IMR-90 (cell line): ENCODE results near the gene PFKP. TPM values are rescaled to one million over a fixed set of nuclear protein-coding genes. Genes with fewer than 3 reads are reported as not detected.

Experiments used
- ATAC-seq: fragments of 200-7000 bp; cut with Tn5 transposase; 2 replicates; pipeline ENCODE4 v1.9.1; 2020; ENCODE audit warnings: low read depth, mild to moderate bottlenecking, moderate library complexity
- BruUV-seq: library from RNA; stranded (reverse); fragments of 400-500 nt; replicated peaks from 2 replicates; lab custom pipeline; 2021; lab: Mats Ljungman, UMichigan
- CTCF ChIA-PET: fragments of 300-600 bp; formaldehyde crosslinking; extraction: SDS; loops from one replicate; lab custom pipeline; 2021; ENCODE audit warnings: antibody characterized with exemption; lab: Yijun Ruan, JAX
- POLR2A ChIA-PET: fragments of 300-600 bp; sonication (Branson Sonifier 250); formaldehyde crosslinking; loops from one replicate; lab custom pipeline; 2022; ENCODE audit warnings: antibody characterized with exemption; ENCODE audit not compliant: unreplicated experiment; lab: Charles Lee
- DNase-seq: peaks from one replicate; pipeline ENCODE4 v3.0.0; 2013
- H2AFZ ChIP-seq: replicated peaks from 2 replicates; pipeline ENCODE3; 2013; ENCODE audit warnings: low read length, mild to moderate bottlenecking; ENCODE audit not compliant: poor library complexity
- H2AK5ac ChIP-seq: 2 replicates; pipeline ENCODE4 v1.6.1; 2013; ENCODE audit warnings: low read depth, low read length, inconsistent platforms
- H2AK9ac ChIP-seq: replicated peaks from 2 replicates; pipeline ENCODE3; 2013; ENCODE audit warnings: mild to moderate bottlenecking, low read depth, low read length, moderate library complexity; ENCODE audit not compliant: poor library complexity
- H2BK120ac ChIP-seq: 2 replicates; pipeline ENCODE4 v1.6.1; 2013; ENCODE audit warnings: low read depth, low read length, inconsistent platforms
- H2BK15ac ChIP-seq: 3 replicates; pipeline ENCODE4 v1.6.1; 2013; ENCODE audit warnings: low read depth, low read length, inconsistent platforms
- H2BK20ac ChIP-seq: 2 replicates; pipeline ENCODE4 v1.6.1; 2013; ENCODE audit warnings: low read depth, mild to moderate bottlenecking, inconsistent platforms, low read length, moderate library complexity
- H2BK5ac ChIP-seq: 2 replicates; pipeline ENCODE4 v1.6.1; 2013; ENCODE audit warnings: mild to moderate bottlenecking, low read depth, low read length, inconsistent platforms; ENCODE audit not compliant: poor library complexity, severe bottlenecking
- H3K14ac ChIP-seq: replicated peaks from 2 replicates; pipeline ENCODE4 v1.6.1; 2013; ENCODE audit warnings: low read depth, low read length, inconsistent platforms
- H3K18ac ChIP-seq: 2 replicates; pipeline ENCODE4 v1.6.1; 2013; ENCODE audit warnings: low read depth, low read length, control low read depth
- H3K23ac ChIP-seq: 2 replicates; pipeline ENCODE4 v1.6.1; 2013; ENCODE audit warnings: low read depth, low read length, inconsistent platforms
- H3K27ac ChIP-seq: 2 replicates; pipeline ENCODE4 v1.5.1; 2013; ENCODE audit warnings: mild to moderate bottlenecking, control low read depth, low read length; ENCODE audit not compliant: insufficient read depth
- H3K27me3 ChIP-seq: 2 replicates; pipeline ENCODE4 v1.6.1; 2013; ENCODE audit warnings: low read length; ENCODE audit not compliant: control insufficient read depth, insufficient read depth
- H3K36me3 ChIP-seq: 2 replicates; pipeline ENCODE4 v1.6.1; 2013; ENCODE audit warnings: low read length, mixed read lengths; ENCODE audit not compliant: control insufficient read depth, insufficient read depth
- H3K4ac ChIP-seq: 2 replicates; pipeline ENCODE4 v1.6.1; 2013; ENCODE audit warnings: low read depth, low read length, inconsistent platforms
- H3K4me1 ChIP-seq: 2 replicates; pipeline ENCODE4 v1.6.1; 2013; ENCODE audit warnings: low read length, mixed read lengths; ENCODE audit not compliant: control insufficient read depth, insufficient read depth
- H3K4me2 ChIP-seq: 2 replicates; pipeline ENCODE4 v1.6.1; 2013; ENCODE audit warnings: low read depth, mild to moderate bottlenecking, control low read depth, low read length, moderate library complexity
- H3K4me3 ChIP-seq: 2 replicates; pipeline ENCODE4 v1.5.1; 2013; ENCODE audit warnings: low read depth, mild to moderate bottlenecking, control low read depth, low read length, moderate library complexity; ENCODE audit not compliant: insufficient read depth
- H3K56ac ChIP-seq: 2 replicates; pipeline ENCODE4 v1.6.1; 2013; ENCODE audit warnings: low read length, inconsistent platforms; ENCODE audit not compliant: insufficient read depth; ENCODE audit errors: extremely low read depth
- H3K79me1 ChIP-seq, 2 experiments: 2 replicates each; pipeline ENCODE4 v1.6.1; 2013; ENCODE audit warnings: low read length in 2 of 2, inconsistent platforms in 1 of 2, low read depth in 1 of 2
- H3K9ac ChIP-seq: 2 replicates; pipeline ENCODE4 v1.6.1; 2013; ENCODE audit warnings: low read depth, low read length, control low read depth
- H3K9me1 ChIP-seq: 2 replicates; pipeline ENCODE4 v1.6.1; 2013; ENCODE audit warnings: low read length, inconsistent platforms; ENCODE audit not compliant: insufficient read depth
- H3K9me3 ChIP-seq: 2 replicates; pipeline ENCODE4 v1.6.1; 2013; ENCODE audit warnings: low read length; ENCODE audit not compliant: control insufficient read depth, insufficient read depth
- H4K20me1 ChIP-seq: 2 replicates; pipeline ENCODE4 v1.6.1; 2013; ENCODE audit warnings: low read length, inconsistent platforms; ENCODE audit not compliant: insufficient read depth
- H4K5ac ChIP-seq: 2 replicates; pipeline ENCODE4 v1.6.1; 2013; ENCODE audit warnings: mild to moderate bottlenecking, low read depth, low read length, control low read depth
- H4K8ac ChIP-seq, 2 experiments: 2 replicates each; pipeline ENCODE4 v1.6.1; 2013; ENCODE audit warnings: low read depth in 2 of 2, low read length in 2 of 2, control low read depth in 1 of 2, inconsistent platforms in 1 of 2
- H4K91ac ChIP-seq: 2 replicates; pipeline ENCODE4 v1.6.1; 2013; ENCODE audit warnings: low read depth, low read length, inconsistent platforms; ENCODE audit not compliant: insufficient read depth
- BHLHE40 ChIP-seq: fragments of 150-350 bp; IDR thresholded peaks from 2 replicates; pipeline ENCODE4 v1.6.1; 2016; ENCODE audit warnings: mild to moderate bottlenecking, low read depth, low read length
- CEBPB ChIP-seq: IDR thresholded peaks from 2 replicates; pipeline ENCODE4 v1.6.1; 2012; ENCODE audit warnings: low read depth, low read length, improper control_type of control experiment
- RCOR1 ChIP-seq: IDR thresholded peaks from 2 replicates; pipeline ENCODE4 v1.6.1; 2012; ENCODE audit warnings: mild to moderate bottlenecking, low read length, improper control_type of control experiment; ENCODE audit not compliant: insufficient replicate concordance
- WGBS, 2 experiments: methylation state at CpG; one replicate each; pipeline versions ENCODE4 v1.1.5 to v1.1.7; 2013; ENCODE audit warnings: missing lambda C conversion rate in 2 of 2; ENCODE audit not compliant: insufficient read length in 1 of 2; ENCODE audit errors: extremely low coverage in 2 of 2; 5-methylcytosine and 5-hydroxymethylcytosine counted together
- dilution Hi-C: fragments of 300-500 bp; cut with HindIII; formaldehyde crosslinking; loops from one replicate; pipeline ENCODE4 v1.14.3; 2018; ENCODE audit warnings: low sequenced_read_pairs; ENCODE audit not compliant: unreplicated experiment
- in situ Hi-C: fragments of 300-500 bp; cut with MboI; formaldehyde crosslinking; loops from 3 replicates; pipeline ENCODE4 v1.14.3; 2019; ENCODE audit warnings: low sequenced_read_pairs, inconsistent platforms, mixed read lengths
- intact Hi-C: fragments of 100-400 bp; cut with micrococcal nuclease; formaldehyde crosslinking; loops from 2 replicates; pipeline ENCODE4 v1.10.0; 2022
- polyA plus RNA-seq, 3 experiments: library from polyadenylated mRNA; depleted of rRNA; stranded (reverse); fragments of >200 nt; gene quantifications; 2 replicates each; pipeline ENCODE4 v1.2.3, GENCODE V29; 2012; ENCODE audit warnings: low replicate concordance in 1 of 3
- total RNA-seq: library from RNA; depleted of rRNA; stranded (reverse); fragments of >200 nt; gene quantifications from 2 replicates; pipeline ENCODE4 v1.2.3, GENCODE V29; 2012
- TF ChIP-seq, protein P1 (sequence below): conservative IDR thresholded peaks from 2 replicates; pipeline ENCODE4 v1.5.1; 2012; ENCODE audit warnings: mild to moderate bottlenecking, low read depth, low read length, improper control_type of control experiment

The PFKP gene
- total and polyA plus RNA-seq, 2 of the 4 experiments (the other 2 are of a cell fraction), result 223 to 294 TPM

DNA sequence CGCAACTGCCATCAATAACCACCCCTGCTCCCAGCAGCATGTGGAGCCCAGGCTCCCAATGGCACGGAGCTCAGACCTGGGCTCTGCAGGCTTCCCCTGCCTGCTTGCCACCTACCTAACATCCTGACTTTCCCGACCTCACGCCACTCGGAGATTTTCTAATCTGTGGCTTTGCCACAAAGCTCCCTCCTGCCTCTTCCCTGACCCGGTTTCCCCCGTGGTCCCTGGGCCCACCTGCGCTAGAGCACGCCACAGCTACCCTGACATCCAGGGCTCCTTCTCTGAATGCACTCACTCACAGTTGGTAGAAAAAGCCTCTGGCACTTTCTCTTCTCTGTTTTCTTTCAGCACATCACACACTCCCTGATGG is 85.2 kb downstream of the PFKP start:
- H3K9me3 ChIP-seq, result no peaks in the 10 kb centered on the region
- H3K4ac ChIP-seq, result no peak overlapping the region
- no peak overlapping the region for H3K14ac ChIP-seq
- DNase-seq (no peak), ATAC-seq (no peak)
- H4K5ac ChIP-seq, result no peak overlapping the region
- H3K9me1 ChIP-seq, result no peaks in the 10 kb centered on the region; the same call in 1 of the 2 replicates
- no peak overlapping the region for H3K18ac ChIP-seq
- H3K79me1 ChIP-seq, result peaks cover 26 to 40% of the 10 kb centered on the region in 2 experiments
- H4K91ac ChIP-seq, result no peak overlapping the region
- no peak overlapping the region for H3K27ac ChIP-seq
- no peak overlapping the region for H2BK5ac ChIP-seq
- no peaks in the 10 kb centered on the region for H3K27me3 ChIP-seq
- H3K36me3 ChIP-seq, result peaks cover 65% of the 10 kb centered on the region
- in situ Hi-C loops, result no loop called here
- intact Hi-C loops, result no loop called here
- no peak overlapping the region for H3K23ac ChIP-seq
- ChIA-PET CTCF (no interaction called here), POLR2A (no interaction called here)
- no peak overlapping the region for H3K4me3 ChIP-seq
- H3K56ac ChIP-seq, result no peak overlapping the region
- H2BK15ac ChIP-seq, result no peak overlapping the region
- H2AK9ac ChIP-seq, result no peak overlapping the region
- no peak overlapping the region for H2AK5ac ChIP-seq
- H3K4me1 ChIP-seq, result no peaks in the 10 kb centered on the region
- no peak overlapping the region for H3K4me2 ChIP-seq
- H2AFZ ChIP-seq, result no peak overlapping the region
- no TSS peak for BruUV-seq
- H3K9ac ChIP-seq, result no peak overlapping the region
- dilution Hi-C loops, result no loop called here
- no peak overlapping the region for H4K8ac ChIP-seq
- no peaks in the 10 kb centered on the region; the same call in none of the 2 replicates for H4K20me1 ChIP-seq
- TF ChIP-seq BHLHE40 (no peak), RCOR1 (no peak), CEBPB (no peak)
- TF ChIP-seq, protein P1, sequence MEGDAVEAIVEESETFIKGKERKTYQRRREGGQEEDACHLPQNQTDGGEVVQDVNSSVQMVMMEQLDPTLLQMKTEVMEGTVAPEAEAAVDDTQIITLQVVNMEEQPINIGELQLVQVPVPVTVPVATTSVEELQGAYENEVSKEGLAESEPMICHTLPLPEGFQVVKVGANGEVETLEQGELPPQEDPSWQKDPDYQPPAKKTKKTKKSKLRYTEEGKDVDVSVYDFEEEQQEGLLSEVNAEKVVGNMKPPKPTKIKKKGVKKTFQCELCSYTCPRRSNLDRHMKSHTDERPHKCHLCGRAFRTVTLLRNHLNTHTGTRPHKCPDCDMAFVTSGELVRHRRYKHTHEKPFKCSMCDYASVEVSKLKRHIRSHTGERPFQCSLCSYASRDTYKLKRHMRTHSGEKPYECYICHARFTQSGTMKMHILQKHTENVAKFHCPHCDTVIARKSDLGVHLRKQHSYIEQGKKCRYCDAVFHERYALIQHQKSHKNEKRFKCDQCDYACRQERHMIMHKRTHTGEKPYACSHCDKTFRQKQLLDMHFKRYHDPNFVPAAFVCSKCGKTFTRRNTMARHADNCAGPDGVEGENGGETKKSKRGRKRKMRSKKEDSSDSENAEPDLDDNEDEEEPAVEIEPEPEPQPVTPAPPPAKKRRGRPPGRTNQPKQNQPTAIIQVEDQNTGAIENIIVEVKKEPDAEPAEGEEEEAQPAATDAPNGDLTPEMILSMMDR, result no peak
- no peak overlapping the region for H2BK20ac ChIP-seq
- no peak overlapping the region for H2BK120ac ChIP-seq
- 88% methylated on average over 5 of the region's 9 CpGs; no CpG with 5 or more reads in 1 of the 2 experiments for WGBS, 2 experiments
